ENCODE results near the gene NAT10. TPM values are rescaled to one million over a fixed set of nuclear protein-coding genes. Genes with fewer than 3 reads are reported as not detected.
A peak's percentile ranks its signal among the peaks of the same experiment; 100 is the strongest.
"Not testable (repeated sequence)": the region's sequence is repeated elsewhere in the genome, so short reads cannot be mapped to it uniquely, and the experiment has no call there.

Gene NAT10
- total RNA-seq (2014; rRNA removed; shearing (Covaris generic)): 83.1 and 87.9 TPM in 2 replicates

- in situ Hi-C loops (cut with HindIII; ENCODE audit: low sequenced_read_pairs): no loop called here
- DNase-seq (ENCODE audit: low spot score): peak; percentile 97
These were observed at the start of gene NAT10 for GRCh38 chr11:34105079-34105956. TSS of gene NAT10 (plus strand) at chr11:34105629. CDS start at chr11:34108226, 2,597 bp downstream.

DNA sequence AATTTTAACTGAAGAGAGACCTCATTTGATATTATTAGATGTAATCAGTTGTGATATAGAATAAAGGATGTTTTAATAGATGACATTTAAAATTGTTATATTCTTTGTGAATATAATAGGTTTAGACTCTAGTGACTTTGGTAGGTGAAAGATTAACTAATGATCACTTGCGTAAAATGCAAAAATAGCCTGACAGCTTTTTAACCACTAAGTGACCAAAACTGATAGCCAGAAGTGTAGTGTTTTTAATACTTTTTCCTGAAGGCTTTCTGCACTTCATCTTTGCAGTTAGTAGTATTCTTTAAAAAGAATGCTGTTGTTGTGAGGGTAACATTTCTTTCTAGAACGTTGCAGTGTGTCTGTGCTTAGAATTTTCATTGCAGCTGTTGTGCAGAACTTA lies 48.8 kb upstream of the NAT10 start:
- in situ Hi-C loops (cut with HindIII; ENCODE audit: low sequenced_read_pairs): no loop called here
- no peak for DNase-seq (ENCODE audit: low spot score)

DNA sequence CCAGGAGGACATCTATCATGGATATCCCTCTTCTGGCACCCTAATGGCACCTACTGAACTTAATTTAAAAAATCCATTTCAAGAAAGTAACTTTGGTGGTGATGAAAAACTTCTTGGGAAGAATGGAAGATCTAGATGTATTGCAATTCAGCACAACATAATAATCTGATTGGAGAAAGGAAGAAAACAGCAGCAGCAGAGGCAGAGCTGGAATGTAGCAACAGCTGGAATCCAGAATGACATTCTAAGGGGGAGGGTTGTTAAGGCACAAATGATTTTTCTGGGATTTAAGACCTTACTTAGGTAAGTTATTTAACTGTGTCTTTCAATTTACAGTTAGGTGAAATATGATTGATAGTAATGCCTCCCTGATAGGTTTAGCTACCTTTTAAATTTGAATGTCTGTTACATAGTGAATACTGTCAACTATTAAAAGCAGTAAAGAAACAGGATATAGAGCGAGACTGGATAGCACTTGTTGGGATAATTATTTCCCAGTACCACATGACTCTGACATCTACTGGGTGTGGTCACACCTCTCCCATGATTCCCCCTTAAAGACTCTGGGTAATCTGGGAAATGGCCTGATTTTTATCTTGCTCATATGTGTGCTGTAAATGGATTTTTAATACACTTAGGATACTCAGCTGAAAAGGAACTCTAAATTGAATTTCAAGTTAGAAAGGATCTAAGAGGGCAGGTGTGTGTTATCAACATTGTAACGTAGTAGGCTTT lies 42.2 kb upstream of the NAT10 start:
- in situ Hi-C loops (cut with HindIII; ENCODE audit: low sequenced_read_pairs): no loop called here
- no peak for DNase-seq (ENCODE audit: low spot score)

DNA sequence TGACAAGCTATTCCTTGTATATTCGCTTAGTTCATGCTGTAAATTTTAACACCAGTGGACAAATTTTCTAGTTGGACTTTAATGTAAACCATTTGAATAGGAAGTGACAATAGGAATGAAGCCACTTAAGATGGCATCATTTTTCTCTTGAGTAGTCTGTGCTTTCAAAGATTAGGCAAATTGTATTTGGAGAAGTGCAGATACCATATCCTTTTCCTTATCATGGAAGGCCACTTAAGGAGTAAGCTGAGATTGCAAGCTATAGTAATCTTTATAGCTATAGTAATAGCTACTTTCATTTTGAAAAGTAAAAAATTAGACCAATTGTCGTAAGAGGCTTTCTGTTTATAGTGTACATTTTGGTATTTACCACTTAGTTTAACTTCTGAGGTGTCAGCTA lies 41.1 kb upstream of the NAT10 start:
- no peak for DNase-seq (ENCODE audit: low spot score)
- in situ Hi-C loops (cut with HindIII; ENCODE audit: low sequenced_read_pairs): no loop called here

DNA sequence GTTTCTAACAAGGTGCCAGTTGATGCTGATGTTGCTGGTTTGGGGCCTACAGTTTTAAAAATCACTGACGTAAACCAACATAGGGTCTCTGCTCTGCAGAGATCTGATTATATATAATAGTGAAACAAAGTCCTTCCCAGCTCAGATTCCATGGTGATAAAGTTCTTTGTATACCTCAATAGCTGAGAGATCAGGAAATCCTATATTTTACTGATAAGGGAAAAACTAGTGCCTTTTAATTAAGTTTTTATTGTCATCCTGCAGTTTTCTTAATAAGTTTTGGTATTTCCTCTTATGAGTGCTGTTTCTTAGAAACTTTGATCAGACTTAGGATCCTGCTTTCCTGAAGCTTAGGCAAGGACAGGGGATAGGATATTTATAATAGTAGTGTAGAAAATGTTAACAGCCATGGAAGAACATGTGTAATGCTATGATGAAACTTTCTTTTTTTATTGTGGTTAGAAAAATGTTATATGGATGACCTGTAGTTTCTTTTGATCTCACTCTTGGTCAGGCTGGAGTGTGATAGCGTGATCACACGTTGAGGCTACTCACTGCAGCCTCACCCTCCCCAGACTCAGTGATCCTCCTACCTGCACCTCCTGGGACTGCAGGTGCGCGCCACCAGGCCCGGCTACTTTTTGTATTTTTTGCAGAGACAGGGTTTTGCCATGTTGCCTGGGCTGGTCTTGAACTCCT lies 39.8 kb upstream of the NAT10 start:
- DNase-seq (ENCODE audit: low spot score): no peak
- in situ Hi-C loops (cut with HindIII; ENCODE audit: low sequenced_read_pairs): no loop called here

GRCh38 chr11:34066766-34067165 lies 38.7 kb upstream of the NAT10 start:
- DNase-seq (ENCODE audit: low spot score); in situ Hi-C loops (cut with HindIII; ENCODE audit: low sequenced_read_pairs): not testable (repeated sequence)

DNA sequence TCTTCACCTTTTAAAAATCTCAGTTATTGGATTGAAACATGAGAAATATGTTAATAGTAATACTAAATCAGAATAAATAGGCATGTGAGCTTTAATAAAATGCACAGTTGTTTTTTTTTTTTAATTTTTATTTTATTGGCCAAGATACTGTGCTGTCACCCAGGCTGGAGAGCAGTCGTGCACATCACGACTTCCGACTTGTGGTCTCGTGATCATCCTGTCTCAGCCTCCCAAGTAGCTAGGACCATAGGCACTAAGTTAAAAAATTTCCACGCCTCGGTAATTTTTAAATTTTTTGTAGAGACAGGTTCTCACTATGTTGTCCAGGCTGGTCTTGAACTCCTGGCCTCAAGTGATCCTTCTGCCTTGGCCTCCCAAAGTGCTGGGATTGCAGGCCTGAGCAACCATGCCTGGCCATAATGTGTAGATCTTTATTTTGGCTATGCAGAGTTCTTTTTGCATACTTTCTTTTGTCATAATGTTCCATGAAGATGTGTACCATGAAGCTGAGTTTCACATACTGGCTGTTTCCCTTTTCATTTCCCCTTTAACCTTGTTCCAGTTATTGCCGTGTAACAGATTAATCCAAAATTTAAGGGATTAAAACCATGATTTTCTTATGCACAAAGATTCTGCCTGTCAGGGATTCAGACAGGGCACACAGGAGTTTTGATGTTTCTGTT lies 37.9 kb upstream of the NAT10 start:
- in situ Hi-C loops (cut with HindIII; ENCODE audit: low sequenced_read_pairs): no loop called here
- DNase-seq (ENCODE audit: low spot score): no peak

DNA sequence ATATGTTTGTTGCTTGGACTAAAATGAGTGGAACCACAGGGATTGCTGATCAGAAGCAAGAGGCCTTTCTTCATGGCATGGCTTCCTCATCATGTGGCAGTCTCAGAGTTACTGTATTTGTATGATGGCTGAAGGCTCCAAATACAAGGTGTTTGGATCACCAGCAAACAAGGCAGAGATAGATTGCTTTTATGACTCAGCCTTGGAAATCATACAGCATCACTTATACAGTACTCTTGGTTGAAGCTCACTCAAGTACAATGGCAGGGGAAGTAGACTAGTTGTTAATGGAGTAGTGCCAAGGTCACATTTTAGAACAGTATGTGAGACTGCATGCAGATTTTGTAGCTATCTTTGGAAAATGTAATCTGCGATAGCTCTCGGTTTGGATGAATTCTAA lies 37.3 kb upstream of the NAT10 start:
- DNase-seq (ENCODE audit: low spot score): peak; percentile 30
- in situ Hi-C loops (cut with HindIII; ENCODE audit: low sequenced_read_pairs): no loop called here

DNA sequence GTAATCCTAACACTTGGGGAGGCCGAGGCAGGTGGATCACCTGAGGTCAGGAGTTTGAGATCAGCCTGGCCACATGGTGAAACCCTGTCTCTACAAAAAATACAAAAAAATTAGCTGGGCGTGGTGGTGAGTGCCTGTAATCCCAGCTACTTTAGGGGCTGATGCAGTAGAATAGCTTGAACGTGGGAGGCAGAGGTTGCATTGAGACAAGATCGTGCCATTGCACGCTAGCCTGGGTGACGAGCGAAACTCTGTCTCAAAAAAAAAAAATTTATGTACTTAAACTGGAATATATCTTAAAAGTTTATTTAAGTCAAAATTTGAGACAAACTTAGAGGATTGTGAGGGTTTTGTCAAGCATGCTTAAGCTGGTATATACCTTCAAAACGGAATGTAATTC lies 34.1 kb upstream of the NAT10 start:
- in situ Hi-C loops (cut with HindIII; ENCODE audit: low sequenced_read_pairs): not testable (repeated sequence)

GRCh38 chr11:34072041-34072440 lies 33.4 kb upstream of the NAT10 start:
- in situ Hi-C loops (cut with HindIII; ENCODE audit: low sequenced_read_pairs): no loop called here
- DNase-seq (ENCODE audit: low spot score): no peak

More for the DNA sequence above, 34.1 kb upstream of the NAT10 start:
- DNase-seq (ENCODE audit: low spot score): not testable (repeated sequence)

- in situ Hi-C loops (cut with HindIII; ENCODE audit: low sequenced_read_pairs): no loop called here
- DNase-seq (ENCODE audit: low spot score): no peak
These were observed 32.6 kb upstream of the NAT10 start for GRCh38 chr11:34072832-34073231.

GRCh38 chr11:34074391-34074790 lies 31.0 kb upstream of the NAT10 start:
- in situ Hi-C loops (cut with HindIII; ENCODE audit: low sequenced_read_pairs): no loop called here
- no peak for DNase-seq (ENCODE audit: low spot score)

DNA sequence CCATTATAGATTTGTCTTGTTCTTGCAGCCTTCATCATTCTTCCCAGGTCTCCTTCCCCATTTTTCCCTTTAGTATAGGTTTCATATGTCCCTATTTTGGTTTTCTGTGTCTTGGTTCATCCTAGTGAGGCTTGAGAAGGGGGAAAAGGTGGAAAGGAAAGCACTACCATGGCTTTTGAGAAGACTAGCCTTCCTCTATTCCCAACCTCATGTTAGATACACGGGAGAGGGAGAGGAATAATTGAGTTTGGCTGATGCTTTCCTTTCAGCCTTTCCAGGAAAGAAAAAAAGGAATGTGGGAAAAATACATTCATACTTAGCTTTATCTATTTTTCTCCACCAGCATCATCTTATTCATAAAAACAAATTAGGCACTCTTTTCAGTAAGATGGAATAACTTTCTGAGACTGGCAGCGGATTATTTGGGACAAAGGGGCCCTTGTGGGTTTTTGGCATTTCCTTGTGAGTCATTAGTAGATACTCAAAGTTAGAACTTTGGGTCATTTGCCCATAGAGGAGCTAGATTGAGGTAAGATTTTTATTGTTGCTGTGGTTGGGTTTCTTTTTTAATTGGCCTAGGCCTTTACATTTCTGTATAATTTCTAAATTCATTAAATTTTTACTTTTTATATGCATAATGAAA lies 30.1 kb upstream of the NAT10 start:
- DNase-seq (ENCODE audit: low spot score): no peak

DNA sequence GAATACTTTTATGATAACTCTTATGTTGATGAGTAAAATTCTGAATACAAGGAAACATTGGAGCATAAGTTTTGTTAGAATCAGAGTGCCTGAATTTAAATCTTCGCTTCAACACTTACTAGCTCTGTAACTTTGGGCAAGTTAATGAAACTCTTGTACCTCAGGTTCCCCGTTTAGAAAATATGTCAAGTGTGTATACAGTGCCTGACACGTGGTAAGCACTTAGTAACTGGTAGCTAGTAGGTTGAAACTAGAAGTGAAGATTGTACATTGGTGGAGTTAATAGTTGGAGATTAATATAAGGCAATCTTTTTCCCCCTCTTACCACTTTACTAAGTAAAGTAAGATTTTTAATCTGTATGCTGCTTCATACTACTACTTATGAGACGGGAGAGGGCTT lies 24.8 kb upstream of the NAT10 start:
- DNase-seq (ENCODE audit: low spot score): no peak
- in situ Hi-C loops (cut with HindIII; ENCODE audit: low sequenced_read_pairs): no loop called here

More for the DNA sequence above, 30.1 kb upstream of the NAT10 start:
- in situ Hi-C loops (cut with HindIII; ENCODE audit: low sequenced_read_pairs): no loop called here

GRCh38 chr11:34084637-34085036 lies 20.8 kb upstream of the NAT10 start:
- DNase-seq (ENCODE audit: low spot score): no peak
- in situ Hi-C loops (cut with HindIII; ENCODE audit: low sequenced_read_pairs): no loop called here

GRCh38 chr11:34086554-34087283 lies 18.7 kb upstream of the NAT10 start:
- in situ Hi-C loops (cut with HindIII; ENCODE audit: low sequenced_read_pairs): no loop called here
- no peak for DNase-seq (ENCODE audit: low spot score)

DNA sequence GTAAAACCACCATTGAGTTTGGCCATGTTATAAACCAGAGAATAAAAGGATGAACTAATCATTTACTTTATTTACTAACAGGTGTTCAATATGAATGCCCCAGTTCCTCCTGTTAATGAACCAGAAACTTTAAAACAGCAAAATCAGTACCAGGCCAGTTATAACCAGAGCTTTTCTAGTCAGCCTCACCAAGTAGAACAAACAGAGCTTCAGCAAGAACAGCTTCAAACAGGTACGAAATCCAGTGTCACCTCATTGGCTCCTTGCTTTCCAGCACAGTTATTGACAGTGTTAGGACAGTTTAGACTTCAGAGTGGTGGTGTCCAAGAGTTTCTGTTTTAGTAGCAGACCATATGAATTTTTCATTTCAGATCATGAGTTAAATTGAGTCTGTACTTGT lies 13.6 kb upstream of the NAT10 start:
- in situ Hi-C loops (cut with HindIII; ENCODE audit: low sequenced_read_pairs): no loop called here
- DNase-seq (ENCODE audit: low spot score): no peak

DNA sequence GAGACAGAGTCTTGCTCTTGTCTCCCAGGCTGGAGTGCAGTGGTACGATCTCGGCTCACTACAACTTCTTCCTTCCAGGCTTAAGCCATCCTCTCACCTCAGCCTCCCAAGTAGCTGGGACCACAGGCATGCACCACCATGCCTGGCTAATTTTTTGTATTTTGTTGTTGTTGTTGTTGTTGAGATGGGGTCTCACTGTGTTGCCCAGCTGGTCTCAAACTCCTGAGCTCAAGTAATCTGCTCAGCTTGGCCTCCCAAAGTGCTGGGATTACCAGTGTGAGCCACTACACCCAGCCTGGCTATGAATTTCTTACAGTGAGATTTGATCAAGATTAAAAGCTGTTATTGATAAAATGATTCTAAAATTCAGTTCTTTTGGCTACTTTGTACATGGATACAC lies 10.5 kb upstream of the NAT10 start:
- in situ Hi-C loops (cut with HindIII; ENCODE audit: low sequenced_read_pairs); DNase-seq (ENCODE audit: low spot score): not testable (repeated sequence)
